Measurements from ENCODE around the gene ARID3B.
"Not testable (repeated sequence)": the region's sequence is repeated elsewhere in the genome, so short reads cannot be mapped to it uniquely, and the experiment has no call there.

Gene ARID3B

GRCh38 chr15:74535388-74536084, 5.5 kb upstream of the ARID3B start:
- no peak for TF ChIP-seq CTCF (IDR thresholded peaks at IDR 0.05; ENCODE audit: low read depth, low read length)
- no peak for DNase-seq (ENCODE audit: extremely low read depth, low read depth)

GRCh38 chr15:74537736-74538135, 3.3 kb upstream of the ARID3B start:
- no peak for TF ChIP-seq CTCF (IDR thresholded peaks at IDR 0.05; ENCODE audit: low read depth, low read length)

GRCh38 chr15:74539521-74539920, 1.5 kb upstream of the ARID3B start:
- not testable (repeated sequence) for DNase-seq (ENCODE audit: extremely low read depth, low read depth)

More at GRCh38 chr15:74537736-74538135, 3.3 kb upstream of the ARID3B start:
- DNase-seq (ENCODE audit: extremely low read depth, low read depth), result no peak

- no peak for TF ChIP-seq CTCF (IDR thresholded peaks at IDR 0.05; ENCODE audit: low read depth, low read length)
- no peak for DNase-seq (ENCODE audit: extremely low read depth, low read depth)
Observed at GRCh38 chr15:74540161-74540760, 759 bp upstream of the ARID3B start.

- TF ChIP-seq CTCF (IDR thresholded peaks at IDR 0.05; ENCODE audit: low read depth, low read length), result no peak
- DNase-seq (ENCODE audit: extremely low read depth, low read depth), result no peak
Observed at GRCh38 chr15:74541494-74542165, 610 bp downstream of the ARID3B start.

GRCh38 chr15:74542166-74543042, 1.4 kb downstream of the ARID3B start:
- no peak for TF ChIP-seq CTCF (IDR thresholded peaks at IDR 0.05; ENCODE audit: low read depth, low read length)
- DNase-seq (ENCODE audit: extremely low read depth, low read depth), result no peak

GRCh38 chr15:74543043-74543422, 2.0 kb downstream of the ARID3B start:
- no peak for DNase-seq (ENCODE audit: extremely low read depth, low read depth)
- TF ChIP-seq CTCF (IDR thresholded peaks at IDR 0.05; ENCODE audit: low read depth, low read length), result no peak
